Peyer's patch (tissue), 4 donors: ENCODE data around the gene ODF2L. TPM values are rescaled to one million over a fixed set of nuclear protein-coding genes. Genes with fewer than 3 reads are reported as not detected.

Source experiments
- DNase-seq, 3 donors: peaks; one replicate each; pipeline ENCODE4 v3.0.0-alpha.2; 2017 to 2019
- H3K27ac ChIP-seq, 4 donors: fragments of 200-600 bp; sonication (generic); one replicate each; pipeline ENCODE4 v1.5.1; 2016 to 2019
- H3K27me3 ChIP-seq, 2 donors: fragments of 200-600 bp; sonication (generic); one replicate each; pipeline ENCODE4 v1.5.1; 2019
- H3K36me3 ChIP-seq, 3 donors: fragments of 200-600 bp; sonication (generic); one replicate each; pipeline ENCODE4 v1.5.1; 2016 to 2019
- H3K4me1 ChIP-seq, 4 donors: fragments of 200-600 bp; sonication (generic); one replicate each; pipeline ENCODE4 v1.5.1; 2016 to 2019
- H3K4me3 ChIP-seq, 4 donors: fragments of 200-600 bp; sonication (generic); 1 replicate in 3 of 4; 2 replicates in 1 of 4; pipeline ENCODE4 v1.5.1; 2016 to 2019; ENCODE audit warnings: mild to moderate bottlenecking in 1 of 4
- H3K9me3 ChIP-seq, 4 donors: fragments of 200-600 bp; sonication (generic); one replicate each; pipeline ENCODE4 v1.5.1; 2016 to 2019; ENCODE audit warnings: mild to moderate bottlenecking in 1 of 4
- POLR2A ChIP-seq, 2 donors: fragments of 450-650 bp; IDR thresholded peaks; one replicate each; pipeline ENCODE4 v1.5.1; 2017; ENCODE audit warnings: antibody characterized with exemption in 2 of 2, mild to moderate bottlenecking in 2 of 2, moderate library complexity in 2 of 2
- total RNA-seq, 4 donors: library from RNA; depleted of rRNA; stranded (reverse); fragments of >200 nt; gene quantifications; one replicate each; pipeline ENCODE4 v1.1.0, GENCODE V29; 2016
- TF ChIP-seq, protein P1 (sequence below), 6 experiments: fragments of 450-650 bp in 4 of 6; fragments of 200-600 bp in 2 of 6; sonication (generic) in 1 of 6; IDR thresholded peaks; one replicate each; pipeline ENCODE4 v1.5.1; 2017 to 2019; ENCODE audit warnings: antibody characterized with exemption in 6 of 6, mild to moderate bottlenecking in 3 of 6, moderate library complexity in 1 of 6

The ODF2L gene
- total RNA-seq, 4 donors from 2014 or later = 29.8 to 225 (median 46.5) TPM

DNA sequence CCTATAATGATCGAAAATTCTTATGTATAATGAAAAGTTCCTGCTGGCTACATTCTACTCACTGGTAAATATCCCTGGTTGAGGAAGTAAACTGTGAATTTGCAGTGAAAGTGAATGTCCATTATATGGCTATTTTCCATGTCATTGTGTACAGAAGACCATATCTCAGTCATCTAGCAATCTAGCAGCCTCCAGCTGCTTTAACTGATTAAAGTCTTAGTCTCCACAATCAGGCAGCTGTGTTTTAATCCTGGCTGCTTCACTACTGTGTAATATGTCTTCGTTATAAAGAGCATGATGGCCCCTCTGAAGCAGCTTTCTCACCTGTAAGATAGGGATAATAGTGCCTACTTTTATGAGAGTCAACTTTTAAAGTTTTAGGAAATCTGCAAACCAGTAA lies 39.2 kb upstream of the ODF2L start:
- H3K27me3 ChIP-seq = no peaks in the 10 kb centered on the region
- H3K4me3 ChIP-seq = no peak overlapping the region
- H3K9me3 ChIP-seq = no peaks in the 10 kb centered on the region
- TF ChIP-seq, protein P1, sequence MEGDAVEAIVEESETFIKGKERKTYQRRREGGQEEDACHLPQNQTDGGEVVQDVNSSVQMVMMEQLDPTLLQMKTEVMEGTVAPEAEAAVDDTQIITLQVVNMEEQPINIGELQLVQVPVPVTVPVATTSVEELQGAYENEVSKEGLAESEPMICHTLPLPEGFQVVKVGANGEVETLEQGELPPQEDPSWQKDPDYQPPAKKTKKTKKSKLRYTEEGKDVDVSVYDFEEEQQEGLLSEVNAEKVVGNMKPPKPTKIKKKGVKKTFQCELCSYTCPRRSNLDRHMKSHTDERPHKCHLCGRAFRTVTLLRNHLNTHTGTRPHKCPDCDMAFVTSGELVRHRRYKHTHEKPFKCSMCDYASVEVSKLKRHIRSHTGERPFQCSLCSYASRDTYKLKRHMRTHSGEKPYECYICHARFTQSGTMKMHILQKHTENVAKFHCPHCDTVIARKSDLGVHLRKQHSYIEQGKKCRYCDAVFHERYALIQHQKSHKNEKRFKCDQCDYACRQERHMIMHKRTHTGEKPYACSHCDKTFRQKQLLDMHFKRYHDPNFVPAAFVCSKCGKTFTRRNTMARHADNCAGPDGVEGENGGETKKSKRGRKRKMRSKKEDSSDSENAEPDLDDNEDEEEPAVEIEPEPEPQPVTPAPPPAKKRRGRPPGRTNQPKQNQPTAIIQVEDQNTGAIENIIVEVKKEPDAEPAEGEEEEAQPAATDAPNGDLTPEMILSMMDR (IDR thresholded peaks at IDR 0.05) = no peak
- no peak for TF ChIP-seq POLR2A (IDR thresholded peaks at IDR 0.05)
- DNase-seq = no peak
- no peaks in the 10 kb centered on the region for H3K36me3 ChIP-seq
- H3K27ac ChIP-seq = no peak overlapping the region
- peaks cover 0 to 2% (median 0%) of the 10 kb centered on the region in 4 donors for H3K4me1 ChIP-seq

DNA sequence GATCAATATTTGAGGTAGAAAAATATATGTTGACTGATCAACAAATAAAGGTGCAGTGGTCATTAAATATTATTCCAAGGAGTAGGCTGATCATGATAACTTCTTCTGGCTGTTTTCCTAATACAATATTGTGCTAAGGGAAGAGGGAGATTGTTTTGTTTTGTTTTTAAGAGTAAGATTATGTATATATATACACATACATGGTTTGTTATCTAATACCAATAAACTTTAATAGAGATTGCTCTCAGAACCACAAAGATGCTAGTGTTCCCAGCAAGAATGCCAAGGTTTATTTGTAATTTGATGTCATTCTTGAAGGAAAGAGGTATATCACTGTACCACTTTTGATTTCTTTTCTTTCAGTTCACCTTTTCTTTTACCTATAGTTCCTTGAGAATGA lies 37.9 kb upstream of the ODF2L start:
- DNase-seq = no peak
- Histone ChIP-seq H3K27me3 (no peaks in the 10 kb centered on the region), H3K9me3 (no peaks in the 10 kb centered on the region), H3K27ac (no peak overlapping the region), H3K4me1 (peaks cover 0 to 7% (median 0%) of the 10 kb centered on the region in 4 donors), H3K4me3 (no peak overlapping the region), H3K36me3 (no peaks in the 10 kb centered on the region)
- no peak for TF ChIP-seq POLR2A (IDR thresholded peaks at IDR 0.05)

DNA sequence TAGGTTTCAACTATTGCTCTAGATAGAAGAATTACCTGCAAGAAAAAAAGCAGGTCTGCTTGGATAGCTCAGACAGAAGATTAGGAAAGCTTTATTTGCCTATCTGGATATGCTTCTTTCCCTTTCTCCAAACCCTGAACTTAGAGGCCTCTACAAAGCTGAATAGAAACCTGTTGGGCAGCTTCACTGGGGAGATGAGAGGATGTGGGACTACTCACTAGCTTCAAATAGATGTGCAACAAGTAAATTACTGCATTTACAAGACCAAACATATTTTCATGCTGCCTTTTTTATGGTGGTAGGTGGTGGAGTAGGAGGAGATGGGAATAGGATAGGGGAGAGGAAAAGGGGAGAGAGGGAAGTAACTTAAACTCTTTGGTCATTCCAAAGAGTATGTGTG lies 34.3 kb upstream of the ODF2L start:
- Histone ChIP-seq H3K27me3 (no peaks in the 10 kb centered on the region), H3K36me3 (no peaks in the 10 kb centered on the region), H3K4me3 (no peak overlapping the region), H3K9me3 (no peaks in the 10 kb centered on the region), H3K4me1 (peaks cover 0 to 7% (median 0%) of the 10 kb centered on the region in 4 donors), H3K27ac (peak overlapping the region in 3 of 4 donors; percentile 2 to 58 (median 30))
- no peak for DNase-seq
- TF ChIP-seq POLR2A (IDR thresholded peaks at IDR 0.05) = no peak
- TF ChIP-seq, protein P1 (IDR thresholded peaks at IDR 0.05) = no peak

DNA sequence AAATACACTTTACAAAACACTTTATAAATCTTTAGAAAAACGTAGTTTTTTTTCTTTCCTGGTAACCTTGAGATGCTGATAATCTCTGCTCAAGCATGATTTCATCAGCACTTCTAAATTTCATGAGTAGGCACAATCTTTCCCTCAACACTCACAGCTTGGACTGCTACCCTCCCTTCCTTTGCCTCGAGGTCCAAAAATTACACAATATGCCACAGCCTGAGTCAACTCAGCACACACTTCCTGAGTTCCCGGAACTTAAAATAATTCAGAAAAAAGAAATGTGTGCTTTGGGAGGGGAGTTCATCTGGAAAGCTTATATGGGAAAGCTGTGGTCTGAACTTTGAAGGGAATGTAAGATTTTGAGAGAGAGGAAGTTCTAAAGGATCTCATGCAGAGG lies 33.7 kb upstream of the ODF2L start:
- H3K27ac ChIP-seq = peak overlapping the region in 3 of 4 donors; percentile 2 to 58 (median 30)

DNA sequence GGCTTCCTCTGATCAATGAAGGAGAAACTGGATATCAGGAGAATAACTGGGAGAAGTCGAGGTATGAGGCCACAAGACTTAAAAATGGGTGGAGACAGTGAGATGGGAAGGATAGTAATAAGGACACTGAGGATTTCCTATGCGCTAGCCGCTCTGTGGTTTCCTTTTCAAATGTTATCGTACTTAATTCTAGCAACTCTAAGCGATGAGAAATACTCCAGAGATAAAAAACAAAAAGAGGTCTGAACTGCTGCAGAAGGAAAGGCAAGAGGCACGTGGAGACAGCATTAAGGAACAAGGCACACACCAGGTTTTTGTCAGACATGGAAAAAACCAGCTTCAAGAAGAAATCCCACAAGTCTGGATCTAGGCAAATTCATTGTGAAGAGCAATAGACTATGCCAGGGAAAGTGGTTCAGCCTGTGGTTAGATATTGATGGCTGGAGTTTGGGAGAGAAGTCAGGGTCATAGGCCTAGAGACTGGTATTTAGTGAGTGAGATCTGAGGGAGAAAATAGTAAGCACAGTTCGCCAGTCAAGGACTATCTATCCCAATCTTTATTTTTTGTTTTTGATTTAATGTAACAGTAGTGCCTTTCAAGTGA lies 33.1 kb upstream of the ODF2L start:
- Histone ChIP-seq H3K4me3 (no peak overlapping the region), H3K4me1 (peaks cover 0 to 7% (median 0%) of the 10 kb centered on the region in 4 donors), H3K9me3 (no peaks in the 10 kb centered on the region), H3K36me3 (no peaks in the 10 kb centered on the region), H3K27me3 (no peaks in the 10 kb centered on the region), H3K27ac (peak overlapping the region in 2 of 4 donors; percentile 24 to 30)
- DNase-seq = no peak
- TF ChIP-seq, protein P1 (IDR thresholded peaks at IDR 0.05) = no peak
- TF ChIP-seq POLR2A (IDR thresholded peaks at IDR 0.05) = no peak

More for the DNA sequence above, 33.7 kb upstream of the ODF2L start:
- no peak for TF ChIP-seq POLR2A (IDR thresholded peaks at IDR 0.05)
- TF ChIP-seq, protein P1 (IDR thresholded peaks at IDR 0.05) = no peak
- no peak for DNase-seq
- Histone ChIP-seq H3K4me1 (peaks cover 0 to 7% (median 0%) of the 10 kb centered on the region in 4 donors), H3K9me3 (no peaks in the 10 kb centered on the region), H3K27me3 (no peaks in the 10 kb centered on the region), H3K4me3 (no peak overlapping the region), H3K36me3 (no peaks in the 10 kb centered on the region)

DNA sequence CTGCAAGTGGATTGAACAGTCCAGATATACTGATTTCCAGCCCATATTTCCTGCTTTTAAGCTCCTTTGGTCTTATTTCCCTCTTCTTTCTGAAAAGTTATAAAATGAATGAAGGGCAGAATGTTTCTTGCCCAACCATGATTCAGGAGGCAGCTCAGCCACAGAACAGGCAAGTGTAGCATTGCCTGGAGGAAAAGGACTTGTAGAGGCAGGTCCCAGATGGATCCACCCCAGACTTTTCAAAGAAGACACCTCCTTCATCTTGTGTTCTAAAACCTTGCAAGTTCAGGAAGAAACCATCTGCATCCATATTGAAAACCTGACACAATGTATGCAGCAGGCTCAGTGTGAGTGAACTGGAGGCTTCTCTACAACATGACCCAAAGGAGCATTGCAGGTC lies 27.8 kb upstream of the ODF2L start, which contains the start of gene CLCA2:
Gene CLCA2 (plus strand): TSS at position 299 of the 400 bp plus-strand sequence. CDS start 77 bp downstream, at position 376.
- Histone ChIP-seq H3K27me3 (no peaks in the 10 kb centered on the region), H3K9me3 (no peaks in the 10 kb centered on the region), H3K4me1 (no peaks in the 10 kb centered on the region), H3K36me3 (no peaks in the 10 kb centered on the region), H3K4me3 (no peak within 1 kb of the TSS), H3K27ac (no peak within 1 kb of the TSS)
- TF ChIP-seq, protein P1 (IDR thresholded peaks at IDR 0.05) = no peak
- no peak for TF ChIP-seq POLR2A (IDR thresholded peaks at IDR 0.05)
- DNase-seq = no peak
